HEK293T (cell line): ENCODE measurements around the gene AWAT2.

ENCODE experiments used
- FOXM1 ChIP-seq: fragments of 450-650 bp; IDR thresholded peaks from 2 replicates; pipeline ENCODE4 v1.6.1; 2017; ENCODE audit warnings: mild to moderate bottlenecking, borderline replicate concordance
- SP1 ChIP-seq: fragments of 450-650 bp; IDR thresholded peaks from 2 replicates; pipeline ENCODE4 v1.6.1; 2017

GRCh38 chrX:69991685-69992084 is 58.1 kb downstream of the AWAT2 start:
- TF ChIP-seq FOXM1 (no peak), SP1 (no peak)
